Measurements from ENCODE around the gene TBX20. TPM values are rescaled to one million over a fixed set of nuclear protein-coding genes. Genes with fewer than 3 reads are reported as not detected.
"Not testable (repeated sequence)": the region's sequence is repeated elsewhere in the genome, so short reads cannot be mapped to it uniquely, and the experiment has no call there.

The TBX20 gene
- total RNA-seq, 4 donors from 2014 or later = not detected

- H3K4me1 ChIP-seq; H3K4me3 ChIP-seq; H3K36me3 ChIP-seq; DNase-seq; H3K27me3 ChIP-seq; H3K9me3 ChIP-seq; intact Hi-C loops (cut with DNase I; ENCODE audit: low total_unique reads); in situ Hi-C loops (cut with MboI; ENCODE audit: low pct_ligation_motif_present in 1 of 4, low pct_unique_long_range_greater_than_20kb in 1 of 4, low sequenced_read_pairs in 3 of 4); H3K27ac ChIP-seq: not testable (repeated sequence)
- WGBS, 2 donors (ENCODE audit: low coverage in 1 of 2) = 44 to 64% methylated on average over 1 to 3 of the region's 3 CpGs
These were observed 92.7 kb downstream of the TBX20 start for GRCh38 chr7:35161059-35161740.

Other genes starting within 250 kb of the TBX20 start
- 10 to 100 TPM in 3 of 4 donors, 1 to 10 TPM in 1; 1.6 to 14.7 (median 12.0) TPM for gene DPY19L1, start 216.6 kb downstream of the TBX20 start, total RNA-seq